ENCODE measurements around the gene CHL1. TPM values are rescaled to one million over a fixed set of nuclear protein-coding genes. Genes with fewer than 3 reads are reported as not detected.

Gene CHL1
- total RNA-seq, 1 donor, result 3.6 TPM

GRCh38 chr3:331881-332280, 135.3 kb downstream of the CHL1 start:
- H3K4me3 ChIP-seq (ENCODE audit: insufficient read depth, low read length), result no peak overlapping the region
- H3K4me1 ChIP-seq (ENCODE audit: insufficient read depth, low read length), result no peaks in the 10 kb centered on the region
- H3K4me2 ChIP-seq (ENCODE audit: insufficient read depth, low read length), result no peak overlapping the region
- H4K20me1 ChIP-seq (ENCODE audit: insufficient read depth, low read length), result no peaks in the 10 kb centered on the region
- no peak for TF ChIP-seq CTCF (IDR thresholded peaks at IDR 0.05; ENCODE audit: extremely low read depth, low read depth, low read length)
- H3K9me3 ChIP-seq (ENCODE audit: low read depth, low read length), result peaks cover 5% of the 10 kb centered on the region
- no peaks in the 10 kb centered on the region for H3K27me3 ChIP-seq (ENCODE audit: insufficient read depth, low read length)
- no peaks in the 10 kb centered on the region for H3K79me2 ChIP-seq (ENCODE audit: insufficient read depth, low read length)
- H3K36me3 ChIP-seq (ENCODE audit: insufficient read depth, low read length), result no peaks in the 10 kb centered on the region
- no peak overlapping the region for H2AFZ ChIP-seq (ENCODE audit: low read length)
- H3K27ac ChIP-seq (ENCODE audit: low read depth, low read length), result no peak overlapping the region
- DNase-seq (ENCODE audit: insufficient read length, low spot score, missing footprints), result no peak

GRCh38 chr3:332701-333100, 136.1 kb downstream of the CHL1 start:
- H3K27me3 ChIP-seq (ENCODE audit: insufficient read depth, low read length), result no peaks in the 10 kb centered on the region
- H3K4me3 ChIP-seq (ENCODE audit: insufficient read depth, low read length), result no peak overlapping the region
- H3K9me3 ChIP-seq (ENCODE audit: low read depth, low read length), result peaks cover 5% of the 10 kb centered on the region
- no peaks in the 10 kb centered on the region for H3K79me2 ChIP-seq (ENCODE audit: insufficient read depth, low read length)
- no peak overlapping the region for H3K27ac ChIP-seq (ENCODE audit: low read depth, low read length)
- no peak overlapping the region for H3K4me2 ChIP-seq (ENCODE audit: insufficient read depth, low read length)
- no peak overlapping the region for H2AFZ ChIP-seq (ENCODE audit: low read length)
- H3K4me1 ChIP-seq (ENCODE audit: insufficient read depth, low read length), result no peaks in the 10 kb centered on the region
- H4K20me1 ChIP-seq (ENCODE audit: insufficient read depth, low read length), result no peaks in the 10 kb centered on the region
- no peak for TF ChIP-seq CTCF (IDR thresholded peaks at IDR 0.05; ENCODE audit: extremely low read depth, low read depth, low read length)
- no peaks in the 10 kb centered on the region for H3K36me3 ChIP-seq (ENCODE audit: insufficient read depth, low read length)
- DNase-seq (ENCODE audit: insufficient read length, low spot score, missing footprints), result no peak

GRCh38 chr3:335240-335639, 138.7 kb downstream of the CHL1 start:
- no peaks in the 10 kb centered on the region for H3K4me1 ChIP-seq (ENCODE audit: insufficient read depth, low read length)
- H3K79me2 ChIP-seq (ENCODE audit: insufficient read depth, low read length), result no peaks in the 10 kb centered on the region
- H3K4me2 ChIP-seq (ENCODE audit: insufficient read depth, low read length), result no peak overlapping the region
- H2AFZ ChIP-seq (ENCODE audit: low read length), result no peak overlapping the region
- no peaks in the 10 kb centered on the region for H3K27me3 ChIP-seq (ENCODE audit: insufficient read depth, low read length)
- H4K20me1 ChIP-seq (ENCODE audit: insufficient read depth, low read length), result no peaks in the 10 kb centered on the region
- no peak overlapping the region for H3K27ac ChIP-seq (ENCODE audit: low read depth, low read length)
- H3K9me3 ChIP-seq (ENCODE audit: low read depth, low read length), result peaks cover 2% of the 10 kb centered on the region
- no peaks in the 10 kb centered on the region for H3K36me3 ChIP-seq (ENCODE audit: insufficient read depth, low read length)
- no peak for TF ChIP-seq CTCF (IDR thresholded peaks at IDR 0.05; ENCODE audit: extremely low read depth, low read depth, low read length)
- H3K4me3 ChIP-seq (ENCODE audit: insufficient read depth, low read length), result no peak overlapping the region
- no peak for DNase-seq (ENCODE audit: insufficient read length, low spot score, missing footprints)

DNA sequence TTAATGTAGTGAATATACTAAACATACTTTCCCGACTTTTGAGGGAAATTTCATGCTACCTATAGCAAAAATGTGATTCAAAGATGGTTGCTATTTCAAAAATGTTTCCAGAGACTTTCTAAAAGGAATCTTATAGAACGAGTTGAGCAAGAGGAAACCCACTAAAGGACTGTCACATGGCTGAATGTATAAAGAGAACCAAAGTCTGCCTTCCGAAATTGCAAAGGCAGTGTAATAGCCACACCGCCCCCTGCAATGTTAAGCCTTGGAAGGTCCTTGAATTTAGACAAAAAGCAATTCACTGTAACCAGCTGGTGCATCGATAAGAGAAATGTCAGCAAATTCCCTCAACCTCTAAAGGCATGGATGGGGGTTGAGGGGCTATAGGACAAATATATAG, 142.8 kb downstream of the CHL1 start:
- H3K36me3 ChIP-seq (ENCODE audit: insufficient read depth, low read length), result no peaks in the 10 kb centered on the region
- no peak for TF ChIP-seq CTCF (IDR thresholded peaks at IDR 0.05; ENCODE audit: extremely low read depth, low read depth, low read length)
- no peaks in the 10 kb centered on the region for H4K20me1 ChIP-seq (ENCODE audit: insufficient read depth, low read length)
- no peak overlapping the region for H3K4me2 ChIP-seq (ENCODE audit: insufficient read depth, low read length)
- H3K4me3 ChIP-seq (ENCODE audit: insufficient read depth, low read length), result no peak overlapping the region
- no peaks in the 10 kb centered on the region for H3K4me1 ChIP-seq (ENCODE audit: insufficient read depth, low read length)
- H3K79me2 ChIP-seq (ENCODE audit: insufficient read depth, low read length), result no peaks in the 10 kb centered on the region
- H2AFZ ChIP-seq (ENCODE audit: low read length), result no peak overlapping the region
- DNase-seq (ENCODE audit: insufficient read length, low spot score, missing footprints), result no peak
- H3K9me3 ChIP-seq (ENCODE audit: low read depth, low read length), result peaks cover 2% of the 10 kb centered on the region
- no peaks in the 10 kb centered on the region for H3K27me3 ChIP-seq (ENCODE audit: insufficient read depth, low read length)
- H3K27ac ChIP-seq (ENCODE audit: low read depth, low read length), result no peak overlapping the region
